Measurements from ENCODE around the gene KLHL3.

Gene KLHL3

DNA sequence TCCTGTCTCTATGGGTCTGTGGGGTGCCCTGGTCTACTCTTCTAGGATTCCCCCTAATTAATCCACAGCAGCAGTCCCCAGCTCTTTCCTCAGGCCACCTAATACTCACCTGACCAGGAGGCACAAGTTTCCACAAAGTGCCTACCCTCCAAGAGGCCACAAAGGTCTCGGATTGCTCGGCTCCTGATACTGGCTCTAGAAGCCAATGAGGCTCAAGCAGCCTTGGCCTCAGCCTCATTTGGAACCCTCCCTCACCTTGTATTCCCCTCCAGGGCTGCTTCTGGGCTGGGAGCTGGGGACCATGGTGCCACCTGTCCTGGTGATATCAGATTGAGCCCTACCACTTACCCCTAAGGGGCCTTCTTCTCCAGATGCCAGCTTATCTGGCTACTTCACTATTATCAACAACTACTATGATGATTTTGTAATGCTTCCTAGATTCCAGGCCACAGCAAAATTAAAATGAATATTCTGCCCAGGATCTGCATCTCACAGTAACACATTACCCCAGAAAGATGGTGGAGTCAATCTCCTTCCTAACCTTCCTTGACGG is 133.1 kb downstream of the KLHL3 start:
- TF ChIP-seq, protein P1, sequence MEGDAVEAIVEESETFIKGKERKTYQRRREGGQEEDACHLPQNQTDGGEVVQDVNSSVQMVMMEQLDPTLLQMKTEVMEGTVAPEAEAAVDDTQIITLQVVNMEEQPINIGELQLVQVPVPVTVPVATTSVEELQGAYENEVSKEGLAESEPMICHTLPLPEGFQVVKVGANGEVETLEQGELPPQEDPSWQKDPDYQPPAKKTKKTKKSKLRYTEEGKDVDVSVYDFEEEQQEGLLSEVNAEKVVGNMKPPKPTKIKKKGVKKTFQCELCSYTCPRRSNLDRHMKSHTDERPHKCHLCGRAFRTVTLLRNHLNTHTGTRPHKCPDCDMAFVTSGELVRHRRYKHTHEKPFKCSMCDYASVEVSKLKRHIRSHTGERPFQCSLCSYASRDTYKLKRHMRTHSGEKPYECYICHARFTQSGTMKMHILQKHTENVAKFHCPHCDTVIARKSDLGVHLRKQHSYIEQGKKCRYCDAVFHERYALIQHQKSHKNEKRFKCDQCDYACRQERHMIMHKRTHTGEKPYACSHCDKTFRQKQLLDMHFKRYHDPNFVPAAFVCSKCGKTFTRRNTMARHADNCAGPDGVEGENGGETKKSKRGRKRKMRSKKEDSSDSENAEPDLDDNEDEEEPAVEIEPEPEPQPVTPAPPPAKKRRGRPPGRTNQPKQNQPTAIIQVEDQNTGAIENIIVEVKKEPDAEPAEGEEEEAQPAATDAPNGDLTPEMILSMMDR (IDR thresholded peaks at IDR 0.05), result no peak

DNA sequence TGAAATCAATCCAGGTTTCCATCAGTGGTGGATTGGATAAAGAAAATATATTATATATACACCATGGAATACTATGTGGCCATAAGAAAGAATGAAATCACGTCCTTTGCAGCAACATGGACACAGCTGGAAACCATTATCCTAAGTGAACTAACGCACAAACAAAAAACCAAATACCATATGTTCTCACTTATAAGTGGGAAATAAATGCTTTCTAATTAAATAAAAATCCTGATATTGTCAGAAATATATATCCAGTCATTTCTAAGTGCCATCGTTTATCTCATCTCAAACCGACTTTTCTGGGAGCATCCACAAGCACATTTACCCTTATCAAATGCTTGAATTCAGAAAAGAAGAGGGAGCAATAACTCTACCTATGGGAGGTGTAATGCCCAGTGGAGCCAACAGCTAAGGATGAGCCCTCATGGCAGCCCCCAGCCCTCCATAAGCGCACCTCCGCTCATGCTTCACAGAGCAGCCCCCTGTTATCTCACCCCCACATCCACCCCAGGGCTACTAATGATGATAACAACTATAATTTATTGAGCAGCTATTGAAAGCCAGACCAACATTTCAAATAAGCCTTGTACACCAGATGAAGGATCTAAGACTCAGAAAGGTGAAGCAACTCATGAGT is 135.0 kb downstream of the KLHL3 start:
- TF ChIP-seq, protein P1 (IDR thresholded peaks at IDR 0.05), result no peak

DNA sequence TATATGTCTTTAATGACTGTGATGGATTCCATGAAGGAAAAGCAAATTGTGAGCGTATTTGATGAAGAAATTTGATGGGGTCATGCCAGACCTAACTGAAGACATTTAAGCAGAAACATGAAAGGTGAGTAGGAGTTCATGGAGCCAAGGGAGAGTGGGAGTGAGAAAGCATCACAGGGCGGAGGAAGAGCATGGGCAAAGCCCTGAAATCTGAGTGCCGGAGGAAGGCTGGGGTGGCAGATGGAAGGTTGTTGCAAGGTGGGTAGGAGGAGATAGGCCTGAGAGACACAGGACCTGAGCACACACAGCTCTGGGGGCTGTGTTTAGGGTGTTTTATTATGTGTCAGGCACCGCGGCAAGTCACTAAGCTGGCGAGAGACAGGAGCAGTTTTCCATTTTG is 136.4 kb downstream of the KLHL3 start:
- TF ChIP-seq, protein P1 (IDR thresholded peaks at IDR 0.05), result no peak

DNA sequence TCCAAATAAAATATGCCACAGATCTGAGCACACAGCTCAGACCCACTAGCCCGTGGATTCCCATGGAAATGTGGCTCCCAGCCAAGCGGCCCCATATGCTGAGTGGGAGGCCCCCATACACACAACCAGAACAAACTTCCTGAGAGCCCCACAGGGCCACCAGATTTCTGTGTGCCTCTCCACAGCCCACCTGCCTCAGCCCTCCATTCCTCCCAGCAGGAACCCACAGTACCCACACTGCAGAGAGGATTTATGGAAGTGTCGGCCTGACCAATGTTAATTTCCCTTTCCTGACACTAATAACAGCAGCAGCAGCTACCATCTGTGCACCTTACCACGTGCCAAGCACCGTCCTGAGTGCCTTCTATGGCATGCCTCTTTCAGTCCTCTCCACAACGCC is 137.5 kb downstream of the KLHL3 start:
- TF ChIP-seq, protein P1 (IDR thresholded peaks at IDR 0.05), result no peak

DNA sequence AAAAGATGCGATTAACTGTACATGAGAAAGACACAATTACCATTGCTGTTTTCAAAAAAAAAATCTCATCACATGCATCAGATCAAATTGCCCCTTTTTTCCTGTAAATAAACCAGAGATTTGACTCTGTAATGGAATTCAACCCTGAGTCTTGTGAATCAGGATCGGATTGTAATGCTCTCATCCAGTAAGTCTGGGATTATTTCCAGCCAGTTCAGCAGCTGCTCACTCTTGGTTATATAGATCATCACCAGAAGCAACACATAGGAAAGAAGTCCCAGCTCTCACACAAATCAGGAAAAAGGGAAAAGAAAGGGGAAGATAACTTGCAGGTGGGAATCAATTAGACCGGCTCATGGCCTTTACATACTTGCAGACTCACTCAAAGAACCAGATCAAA is 138.9 kb downstream of the KLHL3 start:
- TF ChIP-seq, protein P1 (IDR thresholded peaks at IDR 0.05), result no peak

DNA sequence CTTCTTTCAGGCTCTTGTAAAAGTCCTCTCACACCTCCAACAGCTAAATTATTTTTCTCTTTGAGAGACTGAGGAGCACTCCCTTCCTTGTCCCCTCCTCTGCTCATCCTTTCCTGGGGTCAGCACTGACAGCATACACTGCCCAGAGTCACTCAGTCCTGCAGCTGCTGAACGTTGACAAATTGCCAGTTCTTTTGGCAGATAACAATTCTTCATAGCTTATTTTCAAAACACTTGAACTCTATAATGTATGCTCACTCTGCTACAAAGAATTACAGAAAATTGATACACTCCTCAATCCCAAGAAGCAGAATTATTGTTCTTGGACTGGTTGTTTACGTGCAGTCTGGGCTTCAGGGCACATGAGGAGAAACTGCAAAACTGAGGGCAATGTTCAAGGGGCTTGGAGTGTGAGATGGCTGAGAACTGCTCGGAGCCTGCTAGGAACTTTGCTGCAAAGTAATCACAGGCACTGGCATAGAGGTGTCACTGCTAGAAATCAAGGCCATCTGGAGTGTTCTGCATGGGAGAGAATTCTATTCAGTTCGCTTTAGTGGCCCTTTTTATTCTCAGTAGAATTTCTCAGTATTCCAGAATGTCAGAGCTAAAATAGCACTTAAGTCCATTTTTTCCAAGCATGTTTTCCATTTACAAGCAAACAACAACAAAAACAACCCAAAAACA is 140.4 kb downstream of the KLHL3 start:
- TF ChIP-seq, protein P1 (IDR thresholded peaks at IDR 0.05), result no peak

DNA sequence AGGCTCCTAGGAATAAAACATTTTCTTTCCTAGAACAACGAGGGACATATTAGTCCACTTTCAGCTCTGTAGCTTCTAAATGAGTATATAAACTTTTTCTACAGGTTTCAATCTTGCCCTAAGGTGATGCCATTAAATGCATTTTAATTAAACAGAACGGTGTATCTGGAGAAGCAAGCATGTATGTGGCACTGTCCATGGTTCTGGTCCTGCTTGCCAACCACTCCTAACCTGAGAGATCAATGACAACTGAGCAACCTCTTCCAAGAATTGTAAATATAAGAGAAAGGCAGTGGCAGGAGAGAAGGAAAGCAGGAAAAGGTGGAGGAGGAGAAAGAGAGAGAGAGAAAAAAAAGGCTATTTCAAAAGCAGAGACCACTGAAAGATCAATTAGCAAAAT is 141.2 kb downstream of the KLHL3 start:
- TF ChIP-seq, protein P1 (IDR thresholded peaks at IDR 0.05), result no peak
